ENCODE results near the gene ASXL1.
"Not testable (repeated sequence)": the region's sequence is repeated elsewhere in the genome, so short reads cannot be mapped to it uniquely, and the experiment has no call there.

The ASXL1 gene

DNA sequence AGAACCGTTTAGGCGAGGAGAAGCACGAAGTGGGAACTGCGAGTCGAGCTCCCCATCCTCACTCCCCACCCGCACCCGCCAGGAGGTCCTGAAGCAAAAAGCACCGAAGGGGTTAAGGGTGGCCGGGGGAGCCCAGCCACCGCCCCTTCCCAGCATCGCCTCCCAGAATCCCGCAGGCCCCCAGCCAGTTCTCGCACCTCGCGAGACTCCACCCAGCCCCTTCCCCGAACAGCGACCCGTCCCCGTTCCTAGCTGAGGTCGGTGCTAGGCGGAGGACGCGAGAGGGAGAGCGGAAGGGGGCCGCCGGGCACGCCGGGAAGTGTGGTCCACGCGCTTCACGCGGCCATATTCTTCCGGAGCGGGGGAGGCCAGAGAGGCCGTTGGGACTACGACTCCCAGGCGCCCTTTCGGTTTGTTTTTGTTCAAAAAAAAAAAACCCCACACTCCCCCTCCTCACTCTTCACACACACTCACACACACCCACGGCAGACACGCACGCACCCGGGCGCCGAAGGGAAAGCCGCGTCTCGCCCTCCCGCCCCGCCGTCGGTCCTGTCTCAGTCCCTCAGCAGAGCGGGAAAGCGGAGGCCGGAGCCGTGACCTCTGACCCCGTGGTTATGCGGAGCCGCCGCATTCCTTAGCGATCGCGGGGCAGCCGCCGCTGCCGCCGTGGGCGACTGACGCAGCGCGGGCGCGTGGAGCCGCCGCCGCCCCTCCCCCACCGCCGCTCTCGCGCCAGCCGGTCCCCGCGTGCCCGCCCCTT lies at the start of gene ASXL1:
Gene ASXL1 (plus strand): TSS at position 463 of the 763 bp plus-strand sequence. CDS start 445 bp downstream, outside the sequence.
- DNase-seq: peak; percentile 92

DNA sequence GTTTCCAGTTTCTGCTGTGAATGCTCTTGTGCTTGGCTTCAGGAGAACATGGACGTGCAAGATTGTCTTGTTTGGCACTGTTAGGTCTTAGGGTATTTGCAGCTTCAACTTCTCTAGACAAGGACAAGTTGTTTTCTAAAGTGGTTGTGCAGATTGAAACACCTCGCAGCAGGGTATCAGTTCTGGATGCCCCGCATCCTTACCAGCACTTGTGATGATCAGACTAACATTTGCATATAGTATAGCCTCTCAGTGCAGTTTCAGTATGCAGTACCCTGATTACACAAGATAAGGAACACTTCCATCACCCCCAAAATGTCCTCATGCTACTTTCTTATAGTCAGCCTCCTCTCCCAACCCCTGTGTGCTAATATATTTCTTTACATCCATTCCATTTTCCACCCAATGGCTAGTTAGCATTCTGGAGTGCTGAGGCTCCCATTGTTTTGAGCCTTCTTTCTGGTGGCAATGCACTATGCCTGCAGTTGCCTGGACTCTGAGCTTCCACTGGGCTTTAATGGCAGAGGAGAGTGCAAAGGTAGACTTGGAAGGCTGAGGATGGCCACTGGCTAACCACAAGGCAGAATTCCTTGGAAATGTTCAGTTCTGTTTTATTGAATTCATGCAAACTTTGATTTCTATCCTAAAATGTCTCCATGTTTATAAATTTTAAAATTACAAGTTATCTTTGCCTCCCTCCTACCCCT lies 45.3 kb upstream of the ASXL1 start:
- no peak for DNase-seq

GRCh38 chr20:32314768-32315167 lies 43.4 kb upstream of the ASXL1 start:
- no peak for DNase-seq

- no peak for DNase-seq
Observed at GRCh38 chr20:32315399-32315798, 42.7 kb upstream of the ASXL1 start.

GRCh38 chr20:32315891-32316290 lies 42.2 kb upstream of the ASXL1 start:
- no peak for DNase-seq

- no peak for DNase-seq
Observed at GRCh38 chr20:32316667-32317066, 41.5 kb upstream of the ASXL1 start.

DNA sequence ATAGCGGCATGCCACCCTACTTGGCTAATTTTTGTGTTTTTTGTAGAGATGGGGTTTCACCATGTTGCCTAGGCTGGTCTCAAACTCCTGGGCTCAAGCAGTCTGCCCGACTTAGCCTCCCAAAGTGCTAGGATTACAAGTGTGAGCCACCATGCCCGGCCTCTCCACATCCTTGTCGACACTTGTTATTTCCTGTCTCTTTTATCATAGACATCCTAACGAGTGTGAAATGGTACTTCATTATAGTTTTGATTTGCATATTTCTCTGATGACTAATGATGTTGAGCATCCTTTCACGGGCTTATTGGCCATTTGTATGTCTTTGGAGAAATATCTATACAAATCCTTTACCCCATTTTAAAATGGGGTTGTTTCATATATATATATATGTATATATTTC lies 39.0 kb upstream of the ASXL1 start:
- no peak for DNase-seq

GRCh38 chr20:32320305-32320704 lies 37.8 kb upstream of the ASXL1 start:
- DNase-seq: no peak

- peak; percentile 16 for DNase-seq
Observed at GRCh38 chr20:32321390-32321789, 36.7 kb upstream of the ASXL1 start.

DNA sequence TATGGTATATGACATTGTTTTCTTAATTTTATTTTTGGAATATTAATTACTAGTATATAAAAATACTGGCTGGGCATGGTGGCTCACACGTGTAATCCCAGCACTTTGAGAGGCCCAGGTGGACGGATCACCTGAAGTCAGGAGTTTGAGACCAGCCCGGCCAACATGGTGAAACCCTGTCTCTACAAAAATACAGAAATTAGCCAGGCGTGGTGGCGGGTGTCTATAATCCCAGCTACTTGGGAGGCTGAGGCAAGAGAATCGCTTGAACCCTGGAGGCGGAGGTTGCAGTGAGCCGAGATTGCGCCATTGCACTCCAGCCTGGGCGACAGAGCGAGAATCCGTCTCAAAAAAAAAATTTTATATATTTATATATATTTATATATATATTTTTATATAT lies 35.9 kb upstream of the ASXL1 start:
- not testable (repeated sequence) for DNase-seq

DNA sequence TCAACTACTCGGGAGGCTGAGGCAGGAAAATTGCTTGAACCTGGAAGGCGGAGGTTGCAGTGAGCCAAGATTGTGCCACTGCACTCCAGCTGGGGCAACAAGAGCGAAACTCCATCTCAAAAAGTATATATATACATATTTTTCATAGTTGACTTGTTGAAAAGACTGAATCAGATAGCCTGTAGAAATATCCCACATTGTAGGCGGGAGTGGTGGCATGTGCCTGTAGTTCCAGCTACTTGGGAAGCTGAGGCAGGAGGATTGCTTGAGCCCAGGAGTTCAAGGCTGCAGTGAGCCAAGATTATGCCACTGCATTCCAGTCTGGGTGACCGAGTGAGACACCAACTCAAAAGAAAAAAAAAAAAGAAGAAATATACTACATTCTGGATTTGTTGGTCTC lies 34.4 kb upstream of the ASXL1 start:
- DNase-seq: not testable (repeated sequence)

DNA sequence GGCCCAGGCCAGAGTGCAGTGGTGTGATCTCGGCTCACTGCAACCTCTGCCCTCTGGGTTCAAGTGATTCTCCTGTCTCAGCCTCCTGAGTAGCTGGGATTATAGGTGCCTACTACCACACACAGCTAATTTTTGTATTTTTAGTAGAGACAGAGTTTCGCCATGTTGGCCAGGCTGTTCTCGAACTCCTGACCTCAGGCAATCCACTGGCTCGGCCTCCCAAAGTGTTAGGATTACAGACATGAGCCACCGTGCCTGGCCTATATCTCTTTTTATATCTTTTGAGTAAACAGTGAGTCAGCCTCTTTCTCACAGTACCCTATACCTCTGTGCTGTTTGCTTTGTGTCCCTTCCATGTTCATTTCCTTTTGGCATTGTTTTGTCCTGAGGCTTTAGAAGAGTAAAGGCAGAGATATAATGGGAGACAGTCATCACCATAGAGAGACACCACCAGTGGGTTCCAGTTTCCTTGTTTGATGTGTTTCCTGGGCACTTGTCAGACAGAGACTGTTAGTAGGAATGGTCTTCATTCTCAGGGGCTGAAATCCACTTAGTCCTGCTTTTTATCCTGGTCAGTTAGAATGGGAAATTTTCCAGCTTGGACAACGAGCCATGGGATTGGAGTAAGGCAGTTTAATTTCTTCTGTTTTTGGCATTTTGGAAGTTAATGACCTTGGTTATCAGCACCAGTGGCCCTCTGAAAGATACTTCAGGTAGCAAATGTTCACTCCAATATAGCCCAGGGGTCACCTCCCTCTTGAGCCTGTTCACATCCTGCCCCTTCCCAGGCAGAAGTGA lies 32.2 kb upstream of the ASXL1 start:
- DNase-seq: peak; percentile 15

GRCh38 chr20:32326504-32326845 lies 31.7 kb upstream of the ASXL1 start:
- no peak for DNase-seq

- no peak for DNase-seq
Observed at GRCh38 chr20:32327087-32327681, 30.9 kb upstream of the ASXL1 start.

- DNase-seq: no peak
Observed at GRCh38 chr20:32329817-32330554, 28.1 kb upstream of the ASXL1 start.

GRCh38 chr20:32330555-32330897 lies 27.6 kb upstream of the ASXL1 start:
- no peak for DNase-seq

- DNase-seq: no peak
Observed at GRCh38 chr20:32332614-32333013, 25.5 kb upstream of the ASXL1 start.

DNA sequence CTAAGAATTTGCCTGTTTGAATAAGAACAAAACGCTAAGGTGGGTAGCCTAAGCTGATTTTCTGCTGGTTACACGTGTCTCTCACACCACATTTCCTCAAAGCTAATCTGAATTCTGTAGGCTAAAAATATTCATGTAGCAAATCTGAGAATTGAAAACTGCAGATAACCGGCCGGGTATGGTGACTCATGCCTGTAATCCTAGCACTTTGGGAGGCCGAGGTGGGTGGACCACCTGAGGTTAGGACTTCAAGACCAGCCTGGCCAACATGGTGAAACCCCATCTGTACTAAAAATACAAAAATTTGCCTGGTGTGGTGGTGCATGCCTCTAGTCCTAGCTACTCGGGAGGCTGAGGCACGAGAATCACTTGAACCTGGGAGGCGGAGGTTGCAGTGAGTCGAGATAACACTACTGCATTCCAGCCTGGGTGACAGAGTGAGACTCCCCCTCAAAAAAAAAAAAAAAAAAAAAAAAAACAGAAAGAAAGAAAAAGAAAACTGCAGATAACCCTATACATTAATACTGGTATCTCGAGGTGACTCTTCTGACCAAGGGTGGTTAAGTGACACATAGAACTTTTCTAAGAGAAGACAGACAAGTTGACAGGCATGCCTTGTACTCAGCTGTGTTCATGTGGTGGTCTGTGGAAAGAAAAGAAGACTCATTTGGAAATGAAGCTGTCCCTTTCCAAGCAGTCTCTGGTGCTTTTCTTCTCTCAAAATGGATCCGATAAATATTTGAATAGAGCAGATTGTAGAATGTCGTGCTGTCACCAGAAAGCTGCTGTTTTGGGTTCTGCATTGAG lies 24.7 kb upstream of the ASXL1 start:
- DNase-seq: peak; percentile 36

DNA sequence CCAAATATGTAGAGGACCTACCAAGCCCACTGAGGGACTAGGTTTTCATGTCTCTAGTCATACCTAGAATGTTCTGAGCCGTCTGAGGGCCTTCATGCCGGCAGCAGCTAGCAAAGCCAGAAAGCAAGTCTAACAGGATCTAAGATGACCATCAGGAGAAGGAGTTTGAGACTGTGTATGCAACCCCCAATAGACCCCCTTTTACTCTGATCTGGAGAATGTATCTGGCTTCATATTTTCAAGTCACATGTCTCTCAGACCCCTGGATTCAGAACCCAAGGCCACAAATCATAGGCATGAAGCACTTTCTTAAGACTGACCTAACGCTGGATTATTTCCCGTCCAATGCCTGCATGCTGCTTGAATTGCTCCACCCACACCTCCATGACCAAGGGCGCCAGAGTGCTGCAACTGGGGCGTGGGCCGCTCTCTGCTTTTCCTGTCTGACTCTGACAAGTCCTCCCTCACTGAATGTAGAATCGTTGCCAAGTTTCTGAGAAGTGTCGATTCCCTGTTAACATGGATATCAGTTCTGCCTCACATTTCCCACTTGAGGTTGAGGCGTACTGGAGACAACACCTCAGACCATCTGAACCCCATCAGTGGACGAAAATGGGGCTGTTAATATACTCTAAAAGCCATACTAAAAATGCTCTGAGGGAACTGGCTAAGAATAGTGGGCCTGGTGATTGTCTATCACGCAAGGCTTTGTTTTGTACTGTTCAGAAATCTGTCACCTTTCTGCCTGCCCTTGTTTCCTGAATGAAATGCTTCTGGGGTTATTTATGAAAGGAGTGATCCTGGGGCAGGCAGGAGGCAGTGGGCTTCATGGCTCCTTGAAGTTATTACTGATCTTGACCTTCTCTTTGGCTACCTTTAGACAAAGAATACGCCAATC lies 23.9 kb upstream of the ASXL1 start:
- DNase-seq: peak; percentile 27

- DNase-seq: peak; percentile 88
Observed at GRCh38 chr20:32336918-32337347, 21.2 kb upstream of the ASXL1 start.
